ENCODE data around the gene SPI1. TPM values are rescaled to one million over a fixed set of nuclear protein-coding genes. Genes with fewer than 3 reads are reported as not detected.
A peak's percentile ranks its signal among the peaks of the same experiment; 100 is the strongest.

The SPI1 gene
- total RNA-seq, 2 experiments from 2014 or later = 71.2 to 79.6 TPM

DNA sequence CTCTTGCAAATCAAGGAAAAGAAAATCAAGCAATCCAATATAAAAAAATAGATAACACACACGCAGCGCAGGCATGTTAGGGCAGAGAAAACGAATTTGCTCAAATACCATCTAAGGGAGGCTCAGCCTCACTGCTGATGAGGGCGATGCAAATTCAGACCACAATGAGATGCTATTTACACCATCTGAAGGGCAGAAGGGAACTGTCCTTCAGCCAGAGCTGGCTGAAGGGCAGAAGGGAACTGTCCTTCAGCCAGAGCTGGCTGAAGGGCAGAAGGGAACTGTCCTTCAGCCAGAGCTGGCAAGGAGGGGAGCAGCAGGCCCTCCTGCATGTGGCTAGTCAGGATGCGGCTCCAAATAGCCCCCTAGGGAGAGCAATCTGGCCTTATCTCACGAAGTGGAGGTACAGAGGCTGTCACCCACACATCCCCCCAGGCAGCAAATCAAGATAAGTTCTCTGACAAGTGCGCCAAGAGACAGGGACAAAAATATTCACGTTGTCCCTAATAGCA is 22.5 kb upstream of the SPI1 start:
- peak overlapping the region; percentile 87 for H3K4me2 ChIP-seq (ENCODE audit: low read length)
- CTCF ChIA-PET (ENCODE audit: unreplicated experiment) = interaction anchor here (0.6 to 1.1 kb wide), 3 partner anchors 8 to 655 kb away, joined by 3 to 7 read pairs (median 5); no protein-coding TSS in a partner anchor
- intact Hi-C loops (cut with micrococcal nuclease; ENCODE audit: unreplicated experiment) = loop anchor here (1.0 to 5.0 kb wide), 3 partner anchors 7 to 289 kb away; partner anchors contain the start of genes SLC39A13 and SPI1

DNA sequence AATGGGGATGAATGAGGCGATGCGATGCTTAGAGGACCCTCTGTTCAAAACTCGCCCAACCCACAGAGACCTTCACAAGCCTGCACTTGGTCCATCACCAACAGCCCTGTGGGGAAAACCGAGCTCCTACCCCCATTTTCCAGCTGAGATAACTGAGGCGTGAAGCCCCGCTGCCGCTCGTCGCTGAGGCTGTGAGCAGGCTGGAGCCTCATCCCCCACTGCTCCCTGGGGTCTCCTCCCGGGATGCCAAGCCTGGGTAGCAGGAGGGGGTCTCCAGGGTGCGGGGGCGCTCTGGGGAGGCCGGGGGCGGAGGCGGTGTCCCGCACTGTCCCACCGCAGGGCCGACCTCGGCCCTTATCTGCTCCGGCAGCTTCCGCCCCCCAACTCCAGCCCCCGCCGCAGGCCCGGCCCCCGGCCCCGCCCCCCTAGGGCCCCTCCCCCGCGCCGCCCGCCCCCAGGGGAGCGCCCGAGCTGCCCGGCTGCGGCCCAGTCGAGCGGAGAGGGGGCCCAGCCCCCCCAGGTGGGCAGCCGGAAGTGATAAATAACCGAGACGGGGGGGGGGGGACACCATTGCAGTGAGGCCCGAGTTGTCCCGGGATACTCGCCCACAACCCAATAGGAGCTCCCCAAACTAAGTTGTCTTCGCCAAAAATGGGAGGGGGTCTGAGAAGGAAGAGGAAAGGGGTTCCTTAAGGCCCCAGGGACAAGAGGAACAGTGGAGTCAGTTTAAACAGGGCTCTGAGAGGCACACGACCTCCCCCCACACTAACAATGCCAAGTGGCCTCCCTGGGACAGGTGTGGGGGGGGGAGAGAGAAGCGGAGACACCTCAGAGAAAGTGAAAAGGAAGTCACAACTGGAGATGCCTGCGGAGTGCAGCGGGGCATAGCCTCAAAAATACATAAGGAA is 21.8 kb upstream of the SPI1 start:
- no TSS peak for BruUV-seq (replicated peaks)
- Histone ChIP-seq H3K79me2 (ENCODE audit: insufficient read depth, low read depth, low read length) (no peaks in the 10 kb centered on the region), H3K27ac (ENCODE audit: low read depth, low read length, poor library complexity, severe bottlenecking) (peak overlapping the region; percentile 96), H3K36me3 (ENCODE audit: insufficient read depth, low read length) (no peaks in the 10 kb centered on the region), H3K4me1 (ENCODE audit: insufficient read depth, low read length, poor library complexity, severe bottlenecking) (peaks cover 81% of the 10 kb centered on the region), H3K4me3 (ENCODE audit: low read depth, low read length, poor library complexity, severe bottlenecking) (peak overlapping the region; percentile 78), H3K9me2 (ENCODE audit: insufficient read depth, low read length) (no peaks in the 10 kb centered on the region), H3K9me3 (ENCODE audit: low read length) (no peaks in the 10 kb centered on the region), H3K4me2 (ENCODE audit: low read length) (peak overlapping the region; percentile 88), H2AFZ (ENCODE audit: low read length) (no peak overlapping the region; the same call in 1 of the 2 replicates), H4K20me1 (ENCODE audit: insufficient read depth, low read length) (no peaks in the 10 kb centered on the region)
- POLR2A ChIA-PET = interaction anchor here (0.6 to 3.0 kb wide), 10 partner anchors 9 to 489 kb away, joined by 3 to 20 read pairs (median 6); partner anchors contain the start of genes ACP2, MADD, SLC39A13 and SPI1
- intact Hi-C loops (cut with micrococcal nuclease; ENCODE audit: unreplicated experiment) = loop anchor here (1.0 to 10.0 kb wide), 4 partner anchors 8 to 625 kb away; partner anchors contain the start of genes SLC39A13 and SPI1
- CTCF ChIA-PET (ENCODE audit: unreplicated experiment) = interaction anchor here (0.6 to 1.1 kb wide), 4 partner anchors 9 to 655 kb away, joined by 3 to 7 read pairs (median 3); partner anchors contain the start of gene SPI1
- TF ChIP-seq EZH2phosphoT487 (IDR thresholded peaks at IDR 0.05; ENCODE audit: borderline replicate concordance, low read depth, low read length) = no peak
- TF ChIP-seq, protein P1, sequence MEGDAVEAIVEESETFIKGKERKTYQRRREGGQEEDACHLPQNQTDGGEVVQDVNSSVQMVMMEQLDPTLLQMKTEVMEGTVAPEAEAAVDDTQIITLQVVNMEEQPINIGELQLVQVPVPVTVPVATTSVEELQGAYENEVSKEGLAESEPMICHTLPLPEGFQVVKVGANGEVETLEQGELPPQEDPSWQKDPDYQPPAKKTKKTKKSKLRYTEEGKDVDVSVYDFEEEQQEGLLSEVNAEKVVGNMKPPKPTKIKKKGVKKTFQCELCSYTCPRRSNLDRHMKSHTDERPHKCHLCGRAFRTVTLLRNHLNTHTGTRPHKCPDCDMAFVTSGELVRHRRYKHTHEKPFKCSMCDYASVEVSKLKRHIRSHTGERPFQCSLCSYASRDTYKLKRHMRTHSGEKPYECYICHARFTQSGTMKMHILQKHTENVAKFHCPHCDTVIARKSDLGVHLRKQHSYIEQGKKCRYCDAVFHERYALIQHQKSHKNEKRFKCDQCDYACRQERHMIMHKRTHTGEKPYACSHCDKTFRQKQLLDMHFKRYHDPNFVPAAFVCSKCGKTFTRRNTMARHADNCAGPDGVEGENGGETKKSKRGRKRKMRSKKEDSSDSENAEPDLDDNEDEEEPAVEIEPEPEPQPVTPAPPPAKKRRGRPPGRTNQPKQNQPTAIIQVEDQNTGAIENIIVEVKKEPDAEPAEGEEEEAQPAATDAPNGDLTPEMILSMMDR (conservative IDR thresholded peaks at IDR 0.05; ENCODE audit: low read length) = no peak
- peak; percentile 92 for DNase-seq (ENCODE audit: low spot score)

More for the DNA sequence above, 22.5 kb upstream of the SPI1 start:
- DNase-seq (ENCODE audit: low spot score) = peak; percentile 85
- H3K27ac ChIP-seq (ENCODE audit: low read depth, low read length, poor library complexity, severe bottlenecking) = peak overlapping the region; percentile 96
- H3K4me3 ChIP-seq (ENCODE audit: low read depth, low read length, poor library complexity, severe bottlenecking) = peak overlapping the region; percentile 60
- peaks cover 79% of the 10 kb centered on the region for H3K4me1 ChIP-seq (ENCODE audit: insufficient read depth, low read length, poor library complexity, severe bottlenecking)
- no peaks in the 10 kb centered on the region for H3K79me2 ChIP-seq (ENCODE audit: insufficient read depth, low read depth, low read length)
- BruUV-seq (replicated peaks) = no TSS peak
- POLR2A ChIA-PET = interaction anchor here (0.6 to 3.0 kb wide), 7 partner anchors 8 to 137 kb away, joined by 3 to 20 read pairs (median 9); partner anchors contain the start of genes MADD, SLC39A13 and SPI1
- no peaks in the 10 kb centered on the region for H4K20me1 ChIP-seq (ENCODE audit: insufficient read depth, low read length)
- no peak for TF ChIP-seq EZH2phosphoT487 (IDR thresholded peaks at IDR 0.05; ENCODE audit: borderline replicate concordance, low read depth, low read length)
- TF ChIP-seq, protein P1 (conservative IDR thresholded peaks at IDR 0.05; ENCODE audit: low read length) = no peak
- H3K9me3 ChIP-seq (ENCODE audit: low read length) = no peaks in the 10 kb centered on the region
- no peaks in the 10 kb centered on the region for H3K36me3 ChIP-seq (ENCODE audit: insufficient read depth, low read length)
- H2AFZ ChIP-seq (ENCODE audit: low read length) = peak overlapping the region; percentile 68; the same call in 1 of the 2 replicates
- no peaks in the 10 kb centered on the region for H3K9me2 ChIP-seq (ENCODE audit: insufficient read depth, low read length)
